ENCODE results near the gene CEP72. TPM values are rescaled to one million over a fixed set of nuclear protein-coding genes. Genes with fewer than 3 reads are reported as not detected.

The CEP72 gene
- total RNA-seq, 2 donors from 2014 or later: 35.6 to 36.5 TPM

DNA sequence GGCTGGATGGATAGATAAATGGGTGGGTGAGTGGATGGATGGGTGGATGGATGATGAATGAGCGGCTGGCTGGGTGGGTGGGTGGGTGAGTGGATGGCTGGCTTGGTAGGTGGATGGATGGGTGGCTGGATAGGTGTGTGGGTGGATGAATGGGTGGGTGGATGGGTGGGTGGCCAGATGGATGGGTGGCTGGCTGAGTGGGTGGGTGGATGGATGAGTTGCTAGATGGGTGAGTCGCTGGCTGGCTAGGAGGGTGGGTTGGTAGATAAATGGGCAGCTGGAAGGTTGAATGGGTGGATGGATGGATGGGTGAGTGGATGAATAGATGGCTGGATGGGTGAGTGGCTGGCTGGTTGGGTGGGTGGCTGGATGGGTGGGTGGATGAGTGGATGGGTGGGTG, 27.9 kb upstream of the CEP72 start:
- Mint-ChIP-seq H3K27me3 (ENCODE audit: insufficient read depth) (peaks cover 72% of the 10 kb centered on the region), H3K36me3 (ENCODE audit: low read depth) (no peaks in the 10 kb centered on the region), H3K4me3 (no peak overlapping the region), H3K9me3 (no peaks in the 10 kb centered on the region), H3K4me1 (peaks cover 15% of the 10 kb centered on the region), H3K27ac (no peak overlapping the region)
- H3K36me3 ChIP-seq (ENCODE audit: control insufficient read depth, insufficient read depth, low read length): no peaks in the 10 kb centered on the region
- peaks cover 14% of the 10 kb centered on the region for H3K27me3 ChIP-seq (ENCODE audit: control insufficient read depth, insufficient read depth, low read length, poor library complexity, severe bottlenecking)
- H3K27ac ChIP-seq (ENCODE audit: low read depth, low read length): no peak overlapping the region
- 71% methylated on average over 2 of the region's 2 CpGs; no CpG with 5 or more reads in 1 of the 2 experiments for WGBS, 2 experiments (ENCODE audit: insufficient coverage in 1 of 2, insufficient read length in 1 of 2)
- TF ChIP-seq, protein P1, sequence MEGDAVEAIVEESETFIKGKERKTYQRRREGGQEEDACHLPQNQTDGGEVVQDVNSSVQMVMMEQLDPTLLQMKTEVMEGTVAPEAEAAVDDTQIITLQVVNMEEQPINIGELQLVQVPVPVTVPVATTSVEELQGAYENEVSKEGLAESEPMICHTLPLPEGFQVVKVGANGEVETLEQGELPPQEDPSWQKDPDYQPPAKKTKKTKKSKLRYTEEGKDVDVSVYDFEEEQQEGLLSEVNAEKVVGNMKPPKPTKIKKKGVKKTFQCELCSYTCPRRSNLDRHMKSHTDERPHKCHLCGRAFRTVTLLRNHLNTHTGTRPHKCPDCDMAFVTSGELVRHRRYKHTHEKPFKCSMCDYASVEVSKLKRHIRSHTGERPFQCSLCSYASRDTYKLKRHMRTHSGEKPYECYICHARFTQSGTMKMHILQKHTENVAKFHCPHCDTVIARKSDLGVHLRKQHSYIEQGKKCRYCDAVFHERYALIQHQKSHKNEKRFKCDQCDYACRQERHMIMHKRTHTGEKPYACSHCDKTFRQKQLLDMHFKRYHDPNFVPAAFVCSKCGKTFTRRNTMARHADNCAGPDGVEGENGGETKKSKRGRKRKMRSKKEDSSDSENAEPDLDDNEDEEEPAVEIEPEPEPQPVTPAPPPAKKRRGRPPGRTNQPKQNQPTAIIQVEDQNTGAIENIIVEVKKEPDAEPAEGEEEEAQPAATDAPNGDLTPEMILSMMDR (conservative IDR thresholded peaks at IDR 0.05): no peak
- no peak for DNase-seq
- no peak overlapping the region for H3K9ac ChIP-seq (ENCODE audit: extremely low read depth, low read length, poor library complexity, severe bottlenecking)
- H3K4me1 ChIP-seq (ENCODE audit: control insufficient read depth, insufficient read depth, low read length): no peaks in the 10 kb centered on the region
- H3K9me3 ChIP-seq (ENCODE audit: control insufficient read depth, low read length): no peaks in the 10 kb centered on the region
- H3K4me3 ChIP-seq (ENCODE audit: low read length): no peak overlapping the region

GRCh38 chr5:584846-585245, 27.3 kb upstream of the CEP72 start:
- Mint-ChIP-seq H3K27ac (no peak overlapping the region), H3K9me3 (no peaks in the 10 kb centered on the region), H3K27me3 (ENCODE audit: insufficient read depth) (peaks cover 74% of the 10 kb centered on the region), H3K36me3 (ENCODE audit: low read depth) (no peaks in the 10 kb centered on the region), H3K4me1 (peaks cover 13% of the 10 kb centered on the region), H3K4me3 (no peak overlapping the region)
- DNase-seq: no peak
- H3K27ac ChIP-seq (ENCODE audit: low read depth, low read length): no peak overlapping the region
- H3K4me1 ChIP-seq (ENCODE audit: control insufficient read depth, insufficient read depth, low read length): no peaks in the 10 kb centered on the region
- H3K9ac ChIP-seq (ENCODE audit: extremely low read depth, low read length, poor library complexity, severe bottlenecking): no peak overlapping the region
- H3K4me3 ChIP-seq (ENCODE audit: low read length): no peak overlapping the region
- peaks cover 17% of the 10 kb centered on the region for H3K27me3 ChIP-seq (ENCODE audit: control insufficient read depth, insufficient read depth, low read length, poor library complexity, severe bottlenecking)
- TF ChIP-seq, protein P1 (conservative IDR thresholded peaks at IDR 0.05): no peak
- no peaks in the 10 kb centered on the region for H3K36me3 ChIP-seq (ENCODE audit: control insufficient read depth, insufficient read depth, low read length)
- H3K9me3 ChIP-seq (ENCODE audit: control insufficient read depth, low read length): no peaks in the 10 kb centered on the region
- 68% methylated on average over 2 of the region's 2 CpGs; no CpG with 5 or more reads in 1 of the 2 experiments for WGBS, 2 experiments (ENCODE audit: insufficient coverage in 1 of 2, insufficient read length in 1 of 2)

GRCh38 chr5:585556-585955, 26.6 kb upstream of the CEP72 start:
- Mint-ChIP-seq H3K27ac (no peak overlapping the region), H3K4me3 (no peak overlapping the region), H3K9me3 (no peaks in the 10 kb centered on the region), H3K36me3 (ENCODE audit: low read depth) (no peaks in the 10 kb centered on the region), H3K4me1 (peaks cover 7% of the 10 kb centered on the region), H3K27me3 (ENCODE audit: insufficient read depth) (peaks cover 71% of the 10 kb centered on the region)
- Histone ChIP-seq H3K27ac (ENCODE audit: low read depth, low read length) (no peak overlapping the region), H3K4me3 (ENCODE audit: low read length) (no peak overlapping the region), H3K4me1 (ENCODE audit: control insufficient read depth, insufficient read depth, low read length) (no peaks in the 10 kb centered on the region), H3K27me3 (ENCODE audit: control insufficient read depth, insufficient read depth, low read length, poor library complexity, severe bottlenecking) (peaks cover 17% of the 10 kb centered on the region), H3K9ac (ENCODE audit: extremely low read depth, low read length, poor library complexity, severe bottlenecking) (no peak overlapping the region), H3K36me3 (ENCODE audit: control insufficient read depth, insufficient read depth, low read length) (no peaks in the 10 kb centered on the region), H3K9me3 (ENCODE audit: control insufficient read depth, low read length) (no peaks in the 10 kb centered on the region)
- no peak for DNase-seq
- TF ChIP-seq, protein P1 (conservative IDR thresholded peaks at IDR 0.05): no peak
- 82 to 85% methylated on average over 3 to 9 of the region's 9 CpGs for WGBS, 2 experiments (ENCODE audit: insufficient coverage in 1 of 2, insufficient read length in 1 of 2)

Data from endodermal cell (in vitro differentiated cells).